GM06990 (cell line): ENCODE measurements around the gene GGT5.

Experiments
- DNase-seq: peaks from one replicate; pipeline ENCODE4 v3.0.0-alpha.2; 2011; ENCODE audit not compliant: insufficient read length; ENCODE audit errors: extremely low read depth
- H3K27me3 ChIP-seq: replicated peaks from 2 replicates; pipeline ENCODE4 v1.6.0; 2011; ENCODE audit warnings: low read length; ENCODE audit not compliant: control insufficient read depth, insufficient read depth
- H3K36me3 ChIP-seq: 2 replicates; pipeline ENCODE4 v1.5.1; 2011; ENCODE audit warnings: low read length; ENCODE audit not compliant: control insufficient read depth, insufficient read depth
- H3K4me3 ChIP-seq: replicated peaks from 2 replicates; pipeline ENCODE4 v1.5.1; 2011; ENCODE audit warnings: low read depth, mild to moderate bottlenecking, control low read depth, low read length
- CTCF ChIP-seq: IDR thresholded peaks from 2 replicates; pipeline ENCODE4 v1.5.1; 2011; ENCODE audit warnings: low read length, control low read depth, mild to moderate bottlenecking, inconsistent platforms; ENCODE audit not compliant: insufficient read depth, poor library complexity, severe bottlenecking

Gene GGT5

GRCh38 chr22:24175160-24175808, 69.6 kb downstream of the GGT5 start:
- Histone ChIP-seq H3K27me3 (no peaks in the 10 kb centered on the region), H3K36me3 (peaks cover 40% of the 10 kb centered on the region), H3K4me3 (no peak overlapping the region)
- DNase-seq: peak; percentile 37
- peak; percentile 87 for TF ChIP-seq CTCF

- Histone ChIP-seq H3K4me3 (no peak overlapping the region), H3K27me3 (no peaks in the 10 kb centered on the region), H3K36me3 (peaks cover 46% of the 10 kb centered on the region)
- no peak for TF ChIP-seq CTCF
- no peak for DNase-seq
Observed at GRCh38 chr22:24171822-24172221, 73.1 kb downstream of the GGT5 start.

- peaks cover 45% of the 10 kb centered on the region for H3K36me3 ChIP-seq
Observed at GRCh38 chr22:24170632-24171031, 74.2 kb downstream of the GGT5 start.

GRCh38 chr22:24170188-24170587, 74.7 kb downstream of the GGT5 start:
- Histone ChIP-seq H3K4me3 (no peak overlapping the region), H3K27me3 (no peaks in the 10 kb centered on the region), H3K36me3 (peaks cover 48% of the 10 kb centered on the region)
- no peak for DNase-seq
- TF ChIP-seq CTCF: no peak

More at GRCh38 chr22:24170632-24171031, 74.2 kb downstream of the GGT5 start:
- DNase-seq: no peak
- Histone ChIP-seq H3K4me3 (no peak overlapping the region), H3K27me3 (no peaks in the 10 kb centered on the region)
- TF ChIP-seq CTCF: no peak
